GM23338 (cell line): ENCODE data around the gene TIMP3. TPM values are rescaled to one million over a fixed set of nuclear protein-coding genes. Genes with fewer than 3 reads are reported as not detected.

Experiments
- ATAC-seq: fragments of 200-7000 bp; cut with Tn5 transposase; 3 replicates; pipeline ENCODE4 v1.9.1; 2020
- DNase-seq: peaks from one replicate; pipeline ENCODE4 v3.0.0-alpha.2; 2015; ENCODE audit warnings: low spot score
- H2AFZ ChIP-seq: fragments of 200-600 bp; sonication (generic); 2 replicates; pipeline ENCODE4 v1.8.0; 2016; ENCODE audit warnings: antibody characterized with exemption, mild to moderate bottlenecking, moderate library complexity
- H3F3A ChIP-seq: fragments of 200-600 bp; sonication (generic); replicated peaks from 2 replicates; pipeline ENCODE4 v1.8.0; 2017; ENCODE audit warnings: antibody characterized with exemption, mixed run types, low read depth
- H3K27ac ChIP-seq: fragments of 200-600 bp; sonication (generic); 2 replicates; pipeline ENCODE4 v1.6.1; 2016; ENCODE audit warnings: low read depth
- H3K27me3 ChIP-seq: fragments of 200-600 bp; sonication (generic); 2 replicates; pipeline ENCODE4 v1.8.0; 2016; ENCODE audit warnings: mild to moderate bottlenecking, mixed run types, moderate library complexity; ENCODE audit not compliant: insufficient read depth
- H3K36me3 ChIP-seq: fragments of 200-600 bp; sonication (generic); 2 replicates; pipeline ENCODE4 v1.8.0; 2016; ENCODE audit warnings: mild to moderate bottlenecking; ENCODE audit not compliant: insufficient read depth
- H3K4me1 ChIP-seq: fragments of 200-600 bp; sonication (generic); 2 replicates; pipeline ENCODE4 v1.8.0; 2016; ENCODE audit warnings: mild to moderate bottlenecking, moderate library complexity; ENCODE audit not compliant: insufficient read depth
- H3K4me2 ChIP-seq: fragments of 200-600 bp; sonication (generic); 2 replicates; pipeline ENCODE4 v1.7.1; 2017; ENCODE audit warnings: mixed run types
- H3K4me3 ChIP-seq: fragments of 200-600 bp; sonication (generic); 2 replicates; pipeline ENCODE4 v1.6.1; 2016; ENCODE audit warnings: mixed run types
- H3K79me2 ChIP-seq: fragments of 200-600 bp; sonication (generic); replicated peaks from 2 replicates; pipeline ENCODE4 v1.8.0; 2017; ENCODE audit warnings: mild to moderate bottlenecking; ENCODE audit not compliant: insufficient read depth
- H3K9me2 ChIP-seq: fragments of 200-600 bp; sonication (generic); 2 replicates; pipeline ENCODE4 v1.8.0; 2017; ENCODE audit not compliant: insufficient read depth
- H4K20me1 ChIP-seq: fragments of 200-600 bp; sonication (generic); replicated peaks from 2 replicates; pipeline ENCODE4 v1.8.0; 2017; ENCODE audit warnings: mild to moderate bottlenecking; ENCODE audit not compliant: insufficient read depth
- H3K27ac Mint-ChIP-seq: 2 replicates; pipeline ENCODE4 v1.8.0; 2020; ENCODE audit warnings: inconsistent platforms, mild to moderate bottlenecking, moderate library complexity, mixed read lengths
- H3K27me3 Mint-ChIP-seq: 3 replicates; pipeline ENCODE4 v1.8.0; 2022; ENCODE audit warnings: low read depth, mild to moderate bottlenecking, moderate library complexity, mixed read lengths, inconsistent platforms; ENCODE audit not compliant: insufficient read depth, poor library complexity
- H3K36me3 Mint-ChIP-seq: 3 replicates; pipeline ENCODE4 v1.8.0; 2021; ENCODE audit warnings: low read depth, mild to moderate bottlenecking, inconsistent platforms, moderate library complexity, mixed read lengths
- H3K4me1 Mint-ChIP-seq: 3 replicates; pipeline ENCODE4 v1.8.0; 2020; ENCODE audit warnings: mild to moderate bottlenecking, inconsistent platforms, mixed read lengths
- H3K4me3 Mint-ChIP-seq: 3 replicates; pipeline ENCODE4 v1.8.0; 2021; ENCODE audit warnings: moderate library complexity, mild to moderate bottlenecking, inconsistent platforms, mixed read lengths
- H3K9me3 Mint-ChIP-seq: 3 replicates; pipeline ENCODE4 v1.8.0; 2020; ENCODE audit warnings: moderate library complexity, mild to moderate bottlenecking, inconsistent platforms, mixed read lengths
- CREB1 ChIP-seq: fragments of 250-450 bp; sonication (Bioruptor Pico); IDR thresholded peaks from 2 replicates; pipeline ENCODE4 v1.5.0; 2020; ENCODE audit warnings: low read depth, mild to moderate bottlenecking, moderate library complexity
- EZH2 ChIP-seq: fragments of 200-600 bp; sonication (generic); IDR thresholded peaks from one replicate; pipeline ENCODE4 v1.8.0; 2017; ENCODE audit warnings: antibody characterized with exemption, mild to moderate bottlenecking, low read depth; ENCODE audit not compliant: unreplicated experiment
- JUNB ChIP-seq: IDR thresholded peaks from one replicate; pipeline ENCODE4 v1.6.1; 2016; ENCODE audit warnings: antibody characterized with exemption; ENCODE audit not compliant: unreplicated experiment
- STAT1 ChIP-seq: IDR thresholded peaks from one replicate; pipeline ENCODE4 v1.6.1; 2016; ENCODE audit warnings: antibody characterized with exemption; ENCODE audit not compliant: unreplicated experiment
- ZNF114 ChIP-seq: fragments of 250-450 bp; sonication (Bioruptor Pico); IDR thresholded peaks from 2 replicates; pipeline ENCODE4 v1.5.0; 2020; ENCODE audit warnings: mild to moderate bottlenecking, moderate library complexity
- ZNF331 ChIP-seq: fragments of 250-450 bp; sonication (Bioruptor Pico); IDR thresholded peaks from 2 replicates; pipeline ENCODE4 v1.5.0; 2020; ENCODE audit warnings: low read depth, mild to moderate bottlenecking, moderate library complexity
- polyA plus RNA-seq: library from polyadenylated mRNA; unstranded; fragments of >200 nt; fragmentation: Nextera tagmentation; extraction: Ambion mirVana; gene quantifications from 2 replicates; pipeline ENCODE4 v1.2.1, GENCODE V29; 2016
- total RNA-seq: library from RNA; depleted of rRNA; stranded (reverse); fragments of >200 nt; shearing (Covaris generic); gene quantifications from 2 replicates; pipeline ENCODE4 v1.2.3, GENCODE V29; 2014
- TF ChIP-seq, protein P1 (sequence below), 2 experiments: fragments of 200-600 bp in 1 of 2; sonication (generic) in 1 of 2; conservative IDR thresholded peaks; 2 replicates each; pipeline versions ENCODE4 v1.5.1 to v1.6.1; 2016 to 2017; ENCODE audit warnings: antibody characterized with exemption in 2 of 2, low read depth in 2 of 2, mild to moderate bottlenecking in 2 of 2, moderate library complexity in 1 of 2
- TF ChIP-seq, protein P2 (sequence below): fragments of 250-450 bp; sonication (Bioruptor Pico); IDR thresholded peaks from 2 replicates; pipeline ENCODE4 v1.5.0; 2020; ENCODE audit warnings: mild to moderate bottlenecking, moderate library complexity
- TF ChIP-seq, protein P3 (sequence below): IDR thresholded peaks from one replicate; pipeline ENCODE4 v1.6.1; 2018; ENCODE audit warnings: antibody characterized with exemption; ENCODE audit not compliant: unreplicated experiment

The TIMP3 gene
- total and polyA plus RNA-seq, 2 experiments from 2014 or later = 1.4 to 4.3 TPM

DNA sequence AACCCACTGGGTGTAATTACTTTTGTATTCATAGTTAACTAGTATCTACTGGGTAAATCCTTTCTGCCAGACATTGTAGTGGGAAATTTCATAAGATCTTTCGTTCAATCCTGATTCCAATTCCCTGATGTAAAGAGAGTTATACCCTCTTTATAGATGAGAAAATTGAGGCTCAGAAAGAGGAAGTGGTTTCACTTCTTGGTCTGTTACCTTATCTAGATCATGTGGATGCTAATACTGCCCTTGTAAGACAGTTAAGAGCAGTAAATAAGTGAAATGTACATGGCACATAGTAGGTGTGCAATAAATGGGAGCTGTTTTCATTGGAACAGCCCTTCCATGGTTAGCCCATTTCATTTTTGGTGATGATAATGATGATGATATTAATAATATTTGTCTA lies 46.7 kb downstream of the TIMP3 start:
- Histone ChIP-seq H3K79me2 (no peaks in the 10 kb centered on the region), H3K27ac (no peak overlapping the region)

More for the DNA sequence above, 46.7 kb downstream of the TIMP3 start:
- Histone ChIP-seq H3K4me2 (no peak overlapping the region), H3K4me3 (no peak overlapping the region), H3K9me2 (no peaks in the 10 kb centered on the region; the same call in 1 of the 2 replicates), H3K4me1 (no peaks in the 10 kb centered on the region), H3K36me3 (no peaks in the 10 kb centered on the region), H3F3A (no peaks in the 10 kb centered on the region), H2AFZ (no peak overlapping the region), H3K27me3 (no peaks in the 10 kb centered on the region), H4K20me1 (0 out of 2 replicates have a peak, but pooled peaks cover 6% of the 10 kb centered on the region)
- Mint-ChIP-seq H3K4me1 (no peaks in the 10 kb centered on the region), H3K4me3 (no peak overlapping the region), H3K27me3 (peaks cover 2% of the 10 kb centered on the region), H3K27ac (no peak overlapping the region), H3K9me3 (no peaks in the 10 kb centered on the region), H3K36me3 (no peaks in the 10 kb centered on the region)
- TF ChIP-seq CREB1 (CRISPR knock-in tag) = no peak
- TF ChIP-seq, protein P1, sequence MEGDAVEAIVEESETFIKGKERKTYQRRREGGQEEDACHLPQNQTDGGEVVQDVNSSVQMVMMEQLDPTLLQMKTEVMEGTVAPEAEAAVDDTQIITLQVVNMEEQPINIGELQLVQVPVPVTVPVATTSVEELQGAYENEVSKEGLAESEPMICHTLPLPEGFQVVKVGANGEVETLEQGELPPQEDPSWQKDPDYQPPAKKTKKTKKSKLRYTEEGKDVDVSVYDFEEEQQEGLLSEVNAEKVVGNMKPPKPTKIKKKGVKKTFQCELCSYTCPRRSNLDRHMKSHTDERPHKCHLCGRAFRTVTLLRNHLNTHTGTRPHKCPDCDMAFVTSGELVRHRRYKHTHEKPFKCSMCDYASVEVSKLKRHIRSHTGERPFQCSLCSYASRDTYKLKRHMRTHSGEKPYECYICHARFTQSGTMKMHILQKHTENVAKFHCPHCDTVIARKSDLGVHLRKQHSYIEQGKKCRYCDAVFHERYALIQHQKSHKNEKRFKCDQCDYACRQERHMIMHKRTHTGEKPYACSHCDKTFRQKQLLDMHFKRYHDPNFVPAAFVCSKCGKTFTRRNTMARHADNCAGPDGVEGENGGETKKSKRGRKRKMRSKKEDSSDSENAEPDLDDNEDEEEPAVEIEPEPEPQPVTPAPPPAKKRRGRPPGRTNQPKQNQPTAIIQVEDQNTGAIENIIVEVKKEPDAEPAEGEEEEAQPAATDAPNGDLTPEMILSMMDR (conservative IDR thresholded peaks at IDR 0.05; ENCODE audit: low read depth in 2 of 2) = no peak
- no peak for TF ChIP-seq JUNB
- TF ChIP-seq EZH2 = no peak
- no peak for TF ChIP-seq ZNF114 (CRISPR knock-in tag)
- TF ChIP-seq, protein P2, sequence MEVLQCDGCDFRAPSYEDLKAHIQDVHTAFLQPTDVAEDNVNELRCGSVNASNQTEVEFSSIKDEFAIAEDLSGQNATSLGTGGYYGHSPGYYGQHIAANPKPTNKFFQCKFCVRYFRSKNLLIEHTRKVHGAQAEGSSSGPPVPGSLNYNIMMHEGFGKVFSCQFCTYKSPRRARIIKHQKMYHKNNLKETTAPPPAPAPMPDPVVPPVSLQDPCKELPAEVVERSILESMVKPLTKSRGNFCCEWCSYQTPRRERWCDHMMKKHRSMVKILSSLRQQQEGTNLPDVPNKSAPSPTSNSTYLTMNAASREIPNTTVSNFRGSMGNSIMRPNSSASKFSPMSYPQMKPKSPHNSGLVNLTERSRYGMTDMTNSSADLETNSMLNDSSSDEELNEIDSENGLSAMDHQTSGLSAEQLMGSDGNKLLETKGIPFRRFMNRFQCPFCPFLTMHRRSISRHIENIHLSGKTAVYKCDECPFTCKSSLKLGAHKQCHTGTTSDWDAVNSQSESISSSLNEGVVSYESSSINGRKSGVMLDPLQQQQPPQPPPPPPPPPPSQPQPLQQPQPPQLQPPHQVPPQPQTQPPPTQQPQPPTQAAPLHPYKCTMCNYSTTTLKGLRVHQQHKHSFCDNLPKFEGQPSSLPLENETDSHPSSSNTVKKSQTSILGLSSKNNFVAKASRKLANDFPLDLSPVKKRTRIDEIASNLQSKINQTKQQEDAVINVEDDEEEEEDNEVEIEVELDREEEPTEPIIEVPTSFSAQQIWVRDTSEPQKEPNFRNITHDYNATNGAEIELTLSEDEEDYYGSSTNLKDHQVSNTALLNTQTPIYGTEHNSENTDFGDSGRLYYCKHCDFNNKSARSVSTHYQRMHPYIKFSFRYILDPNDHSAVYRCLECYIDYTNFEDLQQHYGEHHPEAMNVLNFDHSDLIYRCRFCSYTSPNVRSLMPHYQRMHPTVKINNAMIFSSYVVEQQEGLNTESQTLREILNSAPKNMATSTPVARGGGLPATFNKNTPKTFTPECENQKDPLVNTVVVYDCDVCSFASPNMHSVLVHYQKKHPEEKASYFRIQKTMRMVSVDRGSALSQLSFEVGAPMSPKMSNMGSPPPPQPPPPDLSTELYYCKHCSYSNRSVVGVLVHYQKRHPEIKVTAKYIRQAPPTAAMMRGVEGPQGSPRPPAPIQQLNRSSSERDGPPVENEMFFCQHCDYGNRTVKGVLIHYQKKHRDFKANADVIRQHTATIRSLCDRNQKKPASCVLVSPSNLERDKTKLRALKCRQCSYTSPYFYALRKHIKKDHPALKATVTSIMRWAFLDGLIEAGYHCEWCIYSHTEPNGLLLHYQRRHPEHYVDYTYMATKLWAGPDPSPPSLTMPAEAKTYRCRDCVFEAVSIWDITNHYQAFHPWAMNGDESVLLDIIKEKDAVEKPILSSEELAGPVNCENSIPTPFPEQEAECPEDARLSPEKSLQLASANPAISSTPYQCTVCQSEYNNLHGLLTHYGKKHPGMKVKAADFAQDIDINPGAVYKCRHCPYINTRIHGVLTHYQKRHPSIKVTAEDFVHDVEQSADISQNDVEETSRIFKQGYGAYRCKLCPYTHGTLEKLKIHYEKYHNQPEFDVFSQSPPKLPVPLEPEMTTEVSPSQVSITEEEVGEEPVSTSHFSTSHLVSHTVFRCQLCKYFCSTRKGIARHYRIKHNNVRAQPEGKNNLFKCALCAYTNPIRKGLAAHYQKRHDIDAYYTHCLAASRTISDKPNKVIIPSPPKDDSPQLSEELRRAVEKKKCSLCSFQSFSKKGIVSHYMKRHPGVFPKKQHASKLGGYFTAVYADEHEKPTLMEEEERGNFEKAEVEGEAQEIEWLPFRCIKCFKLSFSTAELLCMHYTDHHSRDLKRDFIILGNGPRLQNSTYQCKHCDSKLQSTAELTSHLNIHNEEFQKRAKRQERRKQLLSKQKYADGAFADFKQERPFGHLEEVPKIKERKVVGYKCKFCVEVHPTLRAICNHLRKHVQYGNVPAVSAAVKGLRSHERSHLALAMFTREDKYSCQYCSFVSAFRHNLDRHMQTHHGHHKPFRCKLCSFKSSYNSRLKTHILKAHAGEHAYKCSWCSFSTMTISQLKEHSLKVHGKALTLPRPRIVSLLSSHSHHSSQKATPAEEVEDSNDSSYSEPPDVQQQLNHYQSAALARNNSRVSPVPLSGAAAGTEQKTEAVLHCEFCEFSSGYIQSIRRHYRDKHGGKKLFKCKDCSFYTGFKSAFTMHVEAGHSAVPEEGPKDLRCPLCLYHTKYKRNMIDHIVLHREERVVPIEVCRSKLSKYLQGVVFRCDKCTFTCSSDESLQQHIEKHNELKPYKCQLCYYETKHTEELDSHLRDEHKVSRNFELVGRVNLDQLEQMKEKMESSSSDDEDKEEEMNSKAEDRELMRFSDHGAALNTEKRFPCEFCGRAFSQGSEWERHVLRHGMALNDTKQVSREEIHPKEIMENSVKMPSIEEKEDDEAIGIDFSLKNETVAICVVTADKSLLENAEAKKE (CRISPR knock-in tag) = no peak
- TF ChIP-seq, protein P3, sequence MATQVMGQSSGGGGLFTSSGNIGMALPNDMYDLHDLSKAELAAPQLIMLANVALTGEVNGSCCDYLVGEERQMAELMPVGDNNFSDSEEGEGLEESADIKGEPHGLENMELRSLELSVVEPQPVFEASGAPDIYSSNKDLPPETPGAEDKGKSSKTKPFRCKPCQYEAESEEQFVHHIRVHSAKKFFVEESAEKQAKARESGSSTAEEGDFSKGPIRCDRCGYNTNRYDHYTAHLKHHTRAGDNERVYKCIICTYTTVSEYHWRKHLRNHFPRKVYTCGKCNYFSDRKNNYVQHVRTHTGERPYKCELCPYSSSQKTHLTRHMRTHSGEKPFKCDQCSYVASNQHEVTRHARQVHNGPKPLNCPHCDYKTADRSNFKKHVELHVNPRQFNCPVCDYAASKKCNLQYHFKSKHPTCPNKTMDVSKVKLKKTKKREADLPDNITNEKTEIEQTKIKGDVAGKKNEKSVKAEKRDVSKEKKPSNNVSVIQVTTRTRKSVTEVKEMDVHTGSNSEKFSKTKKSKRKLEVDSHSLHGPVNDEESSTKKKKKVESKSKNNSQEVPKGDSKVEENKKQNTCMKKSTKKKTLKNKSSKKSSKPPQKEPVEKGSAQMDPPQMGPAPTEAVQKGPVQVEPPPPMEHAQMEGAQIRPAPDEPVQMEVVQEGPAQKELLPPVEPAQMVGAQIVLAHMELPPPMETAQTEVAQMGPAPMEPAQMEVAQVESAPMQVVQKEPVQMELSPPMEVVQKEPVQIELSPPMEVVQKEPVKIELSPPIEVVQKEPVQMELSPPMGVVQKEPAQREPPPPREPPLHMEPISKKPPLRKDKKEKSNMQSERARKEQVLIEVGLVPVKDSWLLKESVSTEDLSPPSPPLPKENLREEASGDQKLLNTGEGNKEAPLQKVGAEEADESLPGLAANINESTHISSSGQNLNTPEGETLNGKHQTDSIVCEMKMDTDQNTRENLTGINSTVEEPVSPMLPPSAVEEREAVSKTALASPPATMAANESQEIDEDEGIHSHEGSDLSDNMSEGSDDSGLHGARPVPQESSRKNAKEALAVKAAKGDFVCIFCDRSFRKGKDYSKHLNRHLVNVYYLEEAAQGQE = no peak
- no peak for TF ChIP-seq ZNF331 (CRISPR knock-in tag)
- TF ChIP-seq STAT1 = no peak
- no peak for DNase-seq
- no peak for ATAC-seq
